Lower lobe of right lung (tissue), 2 donors: Measurements from ENCODE around the gene LDHD. TPM values are rescaled to one million over a fixed set of nuclear protein-coding genes. Genes with fewer than 3 reads are reported as not detected.

ENCODE experiments used
- ATAC-seq, 2 donors: fragments of 200-7000 bp; cut with Tn5 transposase; one replicate each; pipeline ENCODE4 v1.9.1; 2020 to 2022; ENCODE audit warnings: mild to moderate bottlenecking in 2 of 2, moderate library complexity in 2 of 2
- DNase-seq: peaks from one replicate; pipeline ENCODE4 v3.0.0-alpha.2; 2020
- H3K27ac ChIP-seq: fragments of 200-600 bp; one replicate; pipeline ENCODE4 v1.8.0; 2022
- H3K27me3 ChIP-seq: fragments of 200-600 bp; one replicate; pipeline ENCODE4 v1.8.0; 2022; ENCODE audit warnings: low read depth
- H3K36me3 ChIP-seq: fragments of 200-600 bp; one replicate; pipeline ENCODE4 v1.8.0; 2022; ENCODE audit warnings: mild to moderate bottlenecking
- H3K4me1 ChIP-seq: fragments of 200-600 bp; one replicate; pipeline ENCODE4 v1.8.0; 2022
- H3K4me3 ChIP-seq: fragments of 200-600 bp; one replicate; pipeline ENCODE4 v1.8.0; 2022; ENCODE audit warnings: mild to moderate bottlenecking
- H3K9me3 ChIP-seq: fragments of 200-600 bp; one replicate; pipeline ENCODE4 v1.8.0; 2022
- intact Hi-C: fragments of 100-400 bp; cut with DNase I; formaldehyde crosslinking; loops from one replicate; pipeline ENCODE4 v1.11.0; 2022
- total RNA-seq: library from RNA; stranded (reverse); fragmentation: NEBNext Ultra II Directional; extraction: Animal tissue kit (Norgen Biotek cat#: 25700); gene quantifications from one replicate; pipeline ENCODE4 v1.2.1, GENCODE V29; 2021
- TF ChIP-seq, protein P1 (sequence below): fragments of 200-600 bp; IDR thresholded peaks from one replicate; pipeline ENCODE4 v1.8.0; 2022; ENCODE audit warnings: antibody characterized with exemption, mild to moderate bottlenecking
- donor health status: DM: no; HTN: yes; CAD: no; lungs with severe emphysema.

LDHD gene
- total RNA-seq, 1 donor from 2014 or later, result 13.2 TPM

DNA sequence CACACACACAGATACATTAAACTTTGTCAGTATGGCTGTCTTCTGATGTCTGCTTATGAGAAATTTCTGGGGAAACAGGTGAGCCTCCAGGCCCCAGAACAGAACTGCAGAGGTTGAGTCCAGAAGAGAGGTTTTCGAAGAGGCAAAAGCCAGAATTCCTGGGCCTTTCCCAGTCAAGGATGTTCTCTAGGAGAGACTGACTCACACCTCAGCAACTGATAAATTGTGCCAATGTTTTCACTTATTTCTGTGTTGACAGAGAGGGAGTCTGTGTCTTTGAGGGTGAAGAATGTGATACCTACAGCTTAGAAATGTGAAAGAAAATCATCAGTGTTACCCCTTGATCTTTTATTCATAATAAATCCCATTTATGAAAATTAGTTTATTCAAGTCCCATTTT lies 30.3 kb downstream of the LDHD start:
- intact Hi-C loops, result no loop called here
- Histone ChIP-seq H3K36me3 (no peaks in the 10 kb centered on the region), H3K27ac (no peak overlapping the region), H3K4me3 (no peak overlapping the region), H3K4me1 (peaks cover 41% of the 10 kb centered on the region), H3K27me3 (no peaks in the 10 kb centered on the region), H3K9me3 (no peaks in the 10 kb centered on the region)
- TF ChIP-seq, protein P1, sequence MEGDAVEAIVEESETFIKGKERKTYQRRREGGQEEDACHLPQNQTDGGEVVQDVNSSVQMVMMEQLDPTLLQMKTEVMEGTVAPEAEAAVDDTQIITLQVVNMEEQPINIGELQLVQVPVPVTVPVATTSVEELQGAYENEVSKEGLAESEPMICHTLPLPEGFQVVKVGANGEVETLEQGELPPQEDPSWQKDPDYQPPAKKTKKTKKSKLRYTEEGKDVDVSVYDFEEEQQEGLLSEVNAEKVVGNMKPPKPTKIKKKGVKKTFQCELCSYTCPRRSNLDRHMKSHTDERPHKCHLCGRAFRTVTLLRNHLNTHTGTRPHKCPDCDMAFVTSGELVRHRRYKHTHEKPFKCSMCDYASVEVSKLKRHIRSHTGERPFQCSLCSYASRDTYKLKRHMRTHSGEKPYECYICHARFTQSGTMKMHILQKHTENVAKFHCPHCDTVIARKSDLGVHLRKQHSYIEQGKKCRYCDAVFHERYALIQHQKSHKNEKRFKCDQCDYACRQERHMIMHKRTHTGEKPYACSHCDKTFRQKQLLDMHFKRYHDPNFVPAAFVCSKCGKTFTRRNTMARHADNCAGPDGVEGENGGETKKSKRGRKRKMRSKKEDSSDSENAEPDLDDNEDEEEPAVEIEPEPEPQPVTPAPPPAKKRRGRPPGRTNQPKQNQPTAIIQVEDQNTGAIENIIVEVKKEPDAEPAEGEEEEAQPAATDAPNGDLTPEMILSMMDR, result no peak
- ATAC-seq, result no peak
- no peak for DNase-seq

DNA sequence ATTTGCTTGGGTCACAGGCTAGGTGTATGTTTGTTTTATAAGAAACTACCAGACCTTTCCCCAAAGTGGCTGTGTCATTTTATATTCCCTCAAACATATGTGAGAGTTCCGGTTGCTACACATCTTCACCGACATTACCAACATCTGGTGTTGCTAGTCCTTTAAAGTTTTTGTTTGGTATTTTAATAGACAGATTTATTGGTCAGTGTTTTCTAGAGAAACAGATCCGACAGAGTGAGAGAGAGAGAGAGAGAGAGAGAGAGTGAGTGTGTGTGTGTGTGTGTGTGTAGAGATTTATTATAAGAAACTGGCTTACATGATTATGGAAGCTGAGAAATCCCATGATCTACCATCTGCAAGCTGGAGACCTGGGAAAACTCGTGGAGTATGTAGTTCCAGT lies 31.0 kb downstream of the LDHD start:
- Histone ChIP-seq H3K4me3 (no peak overlapping the region), H3K36me3 (no peaks in the 10 kb centered on the region), H3K27me3 (no peaks in the 10 kb centered on the region), H3K4me1 (peaks cover 34% of the 10 kb centered on the region), H3K9me3 (no peaks in the 10 kb centered on the region), H3K27ac (no peak overlapping the region)
- TF ChIP-seq, protein P1, result no peak
- intact Hi-C loops, result no loop called here
- DNase-seq, result no peak
- ATAC-seq, result no peak

DNA sequence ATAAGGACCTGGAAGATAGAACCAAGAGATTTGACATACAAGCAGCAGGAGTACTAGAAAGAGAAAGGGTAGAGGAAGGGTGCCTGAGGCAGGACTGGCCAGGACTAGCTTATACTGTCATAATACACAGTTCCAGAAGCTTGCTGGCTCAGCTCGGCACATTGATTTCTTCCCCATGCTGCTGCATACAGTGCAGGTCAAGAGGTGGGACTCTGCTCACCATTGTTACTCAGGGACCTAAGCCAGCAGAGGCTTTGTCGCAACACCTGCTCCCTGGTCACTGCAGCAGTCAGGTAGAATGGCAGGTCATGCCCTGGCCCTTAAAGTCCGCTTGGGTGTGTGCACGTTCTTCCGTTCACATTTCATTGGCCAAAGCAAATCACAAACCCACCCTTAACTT lies 32.8 kb downstream of the LDHD start:
- Histone ChIP-seq H3K9me3 (no peaks in the 10 kb centered on the region), H3K4me3 (no peak overlapping the region), H3K4me1 (peaks cover 32% of the 10 kb centered on the region), H3K27ac (no peak overlapping the region), H3K27me3 (no peaks in the 10 kb centered on the region), H3K36me3 (no peaks in the 10 kb centered on the region)
- TF ChIP-seq, protein P1, result no peak
- intact Hi-C loops, result no loop called here
- ATAC-seq, result no peak
- DNase-seq, result no peak

DNA sequence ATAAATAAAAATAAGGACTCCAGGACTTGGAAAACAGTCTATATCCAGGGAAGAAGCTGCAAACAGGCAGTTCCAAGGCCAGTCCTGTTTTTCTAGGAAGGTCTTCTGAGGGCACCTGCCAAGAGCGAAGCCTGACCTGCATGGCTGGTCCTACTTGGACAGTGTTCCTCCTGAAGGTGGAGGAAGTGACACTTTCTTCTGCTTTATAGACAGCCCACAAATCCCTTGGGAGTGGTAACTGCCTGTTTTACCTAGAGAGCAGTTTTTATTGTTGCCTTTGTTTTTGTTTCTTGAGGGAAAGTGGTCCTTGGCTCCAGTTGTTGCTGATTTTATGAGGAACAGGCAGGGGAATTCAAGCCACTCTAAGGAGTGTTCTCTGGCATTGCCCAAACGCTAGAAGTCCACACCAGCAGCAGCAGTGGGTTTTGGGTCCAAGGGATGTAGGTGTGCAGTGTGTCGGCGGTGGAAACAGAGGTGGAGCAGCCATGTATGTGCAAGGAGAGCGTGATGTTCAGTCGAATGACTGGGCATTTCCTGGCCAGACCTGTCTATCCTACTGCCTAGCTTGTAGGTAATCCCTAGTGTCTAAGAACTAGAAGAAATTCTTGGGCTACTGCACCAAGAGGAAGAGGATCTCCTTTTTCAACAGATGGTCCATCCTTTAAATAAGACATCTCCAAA lies 35.3 kb downstream of the LDHD start:
- H3K27me3 ChIP-seq, result no peaks in the 10 kb centered on the region
- no peaks in the 10 kb centered on the region for H3K36me3 ChIP-seq
- peaks cover 7% of the 10 kb centered on the region for H3K4me1 ChIP-seq
- DNase-seq, result no peak
- no peak overlapping the region for H3K27ac ChIP-seq
- H3K9me3 ChIP-seq, result no peaks in the 10 kb centered on the region
- intact Hi-C loops, result no loop called here
- TF ChIP-seq, protein P1, result no peak
- no peak for ATAC-seq
- H3K4me3 ChIP-seq, result no peak overlapping the region

DNA sequence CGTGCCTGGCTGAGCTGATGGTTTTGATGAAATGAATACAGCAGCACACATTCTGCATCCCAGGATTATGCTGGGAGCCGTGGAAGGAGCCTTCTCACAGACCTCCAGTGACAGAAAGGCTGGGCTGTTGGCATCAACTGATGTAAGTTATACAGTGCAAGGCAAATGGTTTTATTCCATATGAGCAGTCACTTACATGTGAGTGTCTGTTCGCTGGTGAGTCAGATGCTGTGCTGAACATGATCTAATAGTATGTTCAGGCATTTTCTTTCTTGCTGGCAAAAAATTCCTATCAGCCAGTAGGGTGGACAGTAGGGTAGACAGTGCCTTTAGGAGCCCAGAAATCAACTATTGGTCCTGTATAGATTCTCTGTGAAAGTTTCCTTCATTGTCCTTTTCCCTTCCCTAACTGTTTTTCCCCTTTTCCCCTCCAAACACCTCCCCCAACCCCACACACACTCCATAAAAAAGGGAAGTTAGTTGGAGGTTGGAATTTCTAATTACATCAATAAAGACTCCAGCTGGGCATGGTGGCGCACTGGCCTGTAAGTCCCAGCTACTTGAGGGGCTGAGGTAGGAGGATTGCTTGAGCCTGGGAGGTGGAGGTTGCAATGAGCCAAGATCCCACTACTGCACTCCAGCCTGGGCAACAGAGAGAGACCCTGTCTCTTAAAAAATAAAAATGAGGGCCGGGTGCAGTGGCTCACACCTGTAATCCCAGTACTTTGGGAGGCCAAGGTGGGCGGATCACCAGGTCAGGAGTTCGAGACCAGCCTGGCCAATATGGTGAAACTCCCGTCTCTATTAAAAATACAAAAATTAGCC lies 36.2 kb downstream of the LDHD start:
- TF ChIP-seq, protein P1, result no peak
- intact Hi-C loops, result no loop called here
- peaks cover 13% of the 10 kb centered on the region for H3K4me1 ChIP-seq

More for the DNA sequence above, 36.2 kb downstream of the LDHD start:
- DNase-seq, result no peak
- H3K36me3 ChIP-seq, result no peaks in the 10 kb centered on the region
- H3K27me3 ChIP-seq, result no peaks in the 10 kb centered on the region
- H3K4me3 ChIP-seq, result no peak overlapping the region
- ATAC-seq, result no peak
- H3K27ac ChIP-seq, result no peak overlapping the region
- H3K9me3 ChIP-seq, result no peaks in the 10 kb centered on the region
